H9 (cell line): ENCODE results near the gene IFNA2. TPM values are rescaled to one million over a fixed set of nuclear protein-coding genes. Genes with fewer than 3 reads are reported as not detected.

Source experiments
- DNase-seq: peaks from one replicate; pipeline ENCODE4 v3.0.0-alpha.2; 2017
- H2AFZ ChIP-seq: one replicate; pipeline ENCODE4 v1.6.1; 2013; ENCODE audit warnings: mild to moderate bottlenecking, low read length, control low read depth, moderate library complexity
- H2AK5ac ChIP-seq: 2 replicates; pipeline ENCODE4 v1.6.1; 2013; ENCODE audit warnings: low read length, control low read depth, mixed read lengths; ENCODE audit not compliant: insufficient read length
- H2BK120ac ChIP-seq: one replicate; pipeline ENCODE4 v1.6.1; 2013; ENCODE audit warnings: low read depth, mild to moderate bottlenecking, low read length, control low read depth, inconsistent platforms; ENCODE audit not compliant: poor library complexity, severe bottlenecking
- H2BK12ac ChIP-seq: 2 replicates; pipeline ENCODE4 v1.6.1; 2013; ENCODE audit warnings: low read length, control low read depth, mixed read lengths, low read depth; ENCODE audit not compliant: insufficient read length
- H2BK15ac ChIP-seq: 2 replicates; pipeline ENCODE4 v1.6.1; 2013; ENCODE audit warnings: low read depth, low read length, control low read depth
- H2BK20ac ChIP-seq: one replicate; pipeline ENCODE4 v1.6.1; 2013; ENCODE audit warnings: low read depth, mild to moderate bottlenecking, low read length, control low read depth, inconsistent platforms; ENCODE audit not compliant: poor library complexity, severe bottlenecking
- H2BK5ac ChIP-seq: 2 replicates; pipeline ENCODE4 v1.6.1; 2013; ENCODE audit warnings: low read length, control low read depth, mixed read lengths; ENCODE audit not compliant: insufficient read length
- H3K14ac ChIP-seq: 2 replicates; pipeline ENCODE4 v1.6.1; 2013; ENCODE audit warnings: low read length, control low read depth; ENCODE audit not compliant: insufficient read depth
- H3K18ac ChIP-seq: 2 replicates; pipeline ENCODE4 v1.6.1; 2013; ENCODE audit warnings: low read depth, mild to moderate bottlenecking, mixed read lengths, low read length, control low read depth; ENCODE audit not compliant: insufficient read length
- H3K23ac ChIP-seq: 2 replicates; pipeline ENCODE4 v1.6.1; 2013; ENCODE audit warnings: low read length, control low read depth, mixed read lengths, low read depth; ENCODE audit not compliant: insufficient read length
- H3K23me2 ChIP-seq: 2 replicates; pipeline ENCODE4 v1.6.1; 2013; ENCODE audit warnings: low read depth, mild to moderate bottlenecking, mixed read lengths, low read length, control low read depth; ENCODE audit not compliant: insufficient read length, poor library complexity, severe bottlenecking
- H3K27ac ChIP-seq: 2 replicates; pipeline ENCODE4 v1.5.1; 2013; ENCODE audit warnings: low read length, control low read depth, mixed read lengths, low read depth; ENCODE audit not compliant: insufficient read length
- H3K27me3 ChIP-seq: 2 replicates; pipeline ENCODE4 v1.6.1; 2013; ENCODE audit warnings: low read length, control low read depth, inconsistent platforms; ENCODE audit not compliant: insufficient read depth
- H3K4ac ChIP-seq: 2 replicates; pipeline ENCODE4 v1.6.1; 2013; ENCODE audit warnings: low read depth, mild to moderate bottlenecking, control low read depth, inconsistent platforms, low read length, moderate library complexity
- H3K4me1 ChIP-seq: 2 replicates; pipeline ENCODE4 v1.6.1; 2013; ENCODE audit warnings: low read length, control low read depth, inconsistent platforms; ENCODE audit not compliant: insufficient read depth
- H3K4me2 ChIP-seq: 2 replicates; pipeline ENCODE4 v1.6.1; 2013; ENCODE audit warnings: low read length, control low read depth, mixed read lengths; ENCODE audit not compliant: insufficient read length, insufficient read depth
- H3K56ac ChIP-seq: 2 replicates; pipeline ENCODE4 v1.6.1; 2013; ENCODE audit warnings: low read depth, mild to moderate bottlenecking, mixed read lengths, low read length, control low read depth; ENCODE audit not compliant: insufficient read length
- H3K79me1 ChIP-seq: 2 replicates; pipeline ENCODE4 v1.6.1; 2013; ENCODE audit warnings: low read depth, mild to moderate bottlenecking, moderate library complexity, low read length, control low read depth, inconsistent platforms; ENCODE audit not compliant: insufficient read depth, poor library complexity, severe bottlenecking
- H3K79me2 ChIP-seq: 2 replicates; pipeline ENCODE4 v1.6.1; 2013; ENCODE audit warnings: low read length, control low read depth, inconsistent platforms; ENCODE audit not compliant: insufficient read depth
- H3K9ac ChIP-seq: 2 replicates; pipeline ENCODE4 v1.6.1; 2013; ENCODE audit warnings: low read length, control low read depth, mixed read lengths; ENCODE audit not compliant: insufficient read length; ENCODE audit errors: extremely low read depth
- H3K9me3 ChIP-seq: one replicate; pipeline ENCODE4 v1.6.1; 2013; ENCODE audit warnings: low read depth, low read length, inconsistent platforms; ENCODE audit not compliant: control insufficient read depth
- H3T11ph ChIP-seq: one replicate; pipeline ENCODE4 v1.6.1; 2013; ENCODE audit warnings: mild to moderate bottlenecking, low read length, control low read depth, inconsistent platforms
- H4K20me1 ChIP-seq: one replicate; pipeline ENCODE4 v1.6.1; 2013; ENCODE audit not compliant: control insufficient read depth, insufficient read length, insufficient read depth
- H4K5ac ChIP-seq: 2 replicates; pipeline ENCODE4 v1.6.1; 2013; ENCODE audit warnings: low read depth, mild to moderate bottlenecking, mixed read lengths, low read length, control low read depth; ENCODE audit not compliant: insufficient read length
- H4K8ac ChIP-seq: replicated peaks from 2 replicates; pipeline ENCODE4 v1.6.1; 2013; ENCODE audit warnings: low read length, control low read depth, mixed read lengths, low read depth; ENCODE audit not compliant: insufficient read length
- H4K91ac ChIP-seq: 2 replicates; pipeline ENCODE4 v1.6.1; 2013; ENCODE audit warnings: low read depth, mild to moderate bottlenecking, moderate library complexity, mixed read lengths, low read length, control low read depth; ENCODE audit not compliant: insufficient read length
- H3K27ac Mint-ChIP-seq, 3 experiments: 2 replicates in 2 of 3; 3 replicates in 1 of 3; pipeline ENCODE4 v1.8.0; 2020 to 2021; ENCODE audit warnings: mixed read lengths in 3 of 3, mild to moderate bottlenecking in 1 of 3, moderate library complexity in 1 of 3
- H3K27me3 Mint-ChIP-seq: 2 replicates; pipeline ENCODE4 v1.8.0; 2021; ENCODE audit warnings: low read depth, mild to moderate bottlenecking, moderate library complexity, mixed read lengths
- H3K36me3 Mint-ChIP-seq, 3 experiments: 2 replicates in 2 of 3; 3 replicates in 1 of 3; pipeline ENCODE4 v1.8.0; 2020 to 2021; ENCODE audit warnings: low read depth in 3 of 3, mixed read lengths in 3 of 3; ENCODE audit not compliant: insufficient read depth in 1 of 3
- H3K4me1 Mint-ChIP-seq, 2 experiments: 2 replicates each; pipeline ENCODE4 v1.8.0; 2020; ENCODE audit warnings: mixed read lengths in 2 of 2
- H3K4me3 Mint-ChIP-seq, 2 experiments: 2 replicates in 1 of 2; 3 replicates in 1 of 2; pipeline ENCODE4 v1.8.0; 2020 to 2021; ENCODE audit warnings: mild to moderate bottlenecking in 2 of 2, mixed read lengths in 2 of 2, moderate library complexity in 1 of 2
- H3K9me3 Mint-ChIP-seq, 2 experiments: 2 replicates in 1 of 2; 3 replicates in 1 of 2; pipeline ENCODE4 v1.8.0; 2020; ENCODE audit warnings: mild to moderate bottlenecking in 2 of 2, mixed read lengths in 2 of 2, moderate library complexity in 1 of 2
- total RNA-seq: library from RNA; stranded (reverse); gene quantifications from 2 replicates; pipeline ENCODE4 v1.2.1, GENCODE V29; 2021
- TF ChIP-seq, protein P1 (sequence below): fragments of 200-600 bp; sonication (generic); conservative IDR thresholded peaks from 3 replicates; pipeline ENCODE4 v1.8.0; 2021; ENCODE audit warnings: antibody characterized with exemption, mild to moderate bottlenecking

The IFNA2 gene
- total RNA-seq, 1 experiment from 2014 or later, result not detected

DNA sequence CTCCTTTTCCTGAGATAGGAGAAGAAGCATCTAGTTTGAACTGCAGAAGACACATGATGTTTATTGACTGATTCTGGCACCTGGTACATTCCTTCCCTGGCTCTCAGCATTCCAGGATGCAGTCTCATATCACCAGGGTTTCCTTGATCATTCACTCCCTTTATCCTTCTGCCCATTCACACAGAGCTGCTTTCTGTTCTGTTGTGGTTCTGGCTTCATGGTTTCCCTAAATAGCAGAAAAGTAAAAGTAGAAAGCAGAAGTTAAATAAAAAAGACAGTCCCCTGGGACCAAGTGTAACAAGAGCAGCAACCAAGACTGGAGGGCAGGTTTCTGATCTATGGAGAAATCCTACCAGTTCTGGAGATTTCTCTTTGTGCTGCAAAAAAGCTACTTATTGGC is 26.9 kb upstream of the IFNA2 start:
- H4K91ac ChIP-seq, result no peak overlapping the region
- H3K9me3 ChIP-seq, result no peaks in the 10 kb centered on the region
- Mint-ChIP-seq H3K27ac (no peak overlapping the region), H3K27me3 (peaks cover 6% of the 10 kb centered on the region), H3K36me3 (no peaks in the 10 kb centered on the region), H3K4me1 (no peaks in the 10 kb centered on the region), H3K9me3 (no peaks in the 10 kb centered on the region), H3K4me3 (no peak overlapping the region)
- no peaks in the 10 kb centered on the region for H3K79me2 ChIP-seq
- H3K14ac ChIP-seq, result no peak overlapping the region
- no peaks in the 10 kb centered on the region for H4K20me1 ChIP-seq
- H3T11ph ChIP-seq, result no peak overlapping the region
- H3K23ac ChIP-seq, result no peak overlapping the region
- H2BK5ac ChIP-seq, result no peak overlapping the region
- H2BK12ac ChIP-seq, result no peak overlapping the region
- H3K27ac ChIP-seq, result no peak overlapping the region
- H3K4ac ChIP-seq, result no peak overlapping the region
- H2BK20ac ChIP-seq, result no peak overlapping the region
- H2AK5ac ChIP-seq, result no peak overlapping the region
- no peak overlapping the region for H2BK120ac ChIP-seq
- no peaks in the 10 kb centered on the region for H3K79me1 ChIP-seq
- no peaks in the 10 kb centered on the region for H3K27me3 ChIP-seq
- no peak overlapping the region for H4K5ac ChIP-seq
- H3K4me1 ChIP-seq, result no peaks in the 10 kb centered on the region
- H3K4me2 ChIP-seq, result no peak overlapping the region
- H3K56ac ChIP-seq, result no peak overlapping the region
- no peak overlapping the region for H4K8ac ChIP-seq
- no peak for DNase-seq
- TF ChIP-seq, protein P1, sequence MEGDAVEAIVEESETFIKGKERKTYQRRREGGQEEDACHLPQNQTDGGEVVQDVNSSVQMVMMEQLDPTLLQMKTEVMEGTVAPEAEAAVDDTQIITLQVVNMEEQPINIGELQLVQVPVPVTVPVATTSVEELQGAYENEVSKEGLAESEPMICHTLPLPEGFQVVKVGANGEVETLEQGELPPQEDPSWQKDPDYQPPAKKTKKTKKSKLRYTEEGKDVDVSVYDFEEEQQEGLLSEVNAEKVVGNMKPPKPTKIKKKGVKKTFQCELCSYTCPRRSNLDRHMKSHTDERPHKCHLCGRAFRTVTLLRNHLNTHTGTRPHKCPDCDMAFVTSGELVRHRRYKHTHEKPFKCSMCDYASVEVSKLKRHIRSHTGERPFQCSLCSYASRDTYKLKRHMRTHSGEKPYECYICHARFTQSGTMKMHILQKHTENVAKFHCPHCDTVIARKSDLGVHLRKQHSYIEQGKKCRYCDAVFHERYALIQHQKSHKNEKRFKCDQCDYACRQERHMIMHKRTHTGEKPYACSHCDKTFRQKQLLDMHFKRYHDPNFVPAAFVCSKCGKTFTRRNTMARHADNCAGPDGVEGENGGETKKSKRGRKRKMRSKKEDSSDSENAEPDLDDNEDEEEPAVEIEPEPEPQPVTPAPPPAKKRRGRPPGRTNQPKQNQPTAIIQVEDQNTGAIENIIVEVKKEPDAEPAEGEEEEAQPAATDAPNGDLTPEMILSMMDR, result no peak
- no peaks in the 10 kb centered on the region for H3K23me2 ChIP-seq
- no peak overlapping the region for H3K9ac ChIP-seq
- H2AFZ ChIP-seq, result no peak overlapping the region
- H2BK15ac ChIP-seq, result no peak overlapping the region
- no peak overlapping the region for H3K18ac ChIP-seq
